ENCODE measurements around the gene HDAC8. TPM values are rescaled to one million over a fixed set of nuclear protein-coding genes. Genes with fewer than 3 reads are reported as not detected.

Gene HDAC8
- total and polyA plus RNA-seq, 8 donors = 13.0 to 61.1 (median 32.9) TPM

- WGBS, 5 donors = 50 to 88% (median 73%) methylated on average over 1 of the region's 1 CpG
- H3K4me1 ChIP-seq = no peaks in the 10 kb centered on the region
- H3K9me3 ChIP-seq = no peaks in the 10 kb centered on the region
- no peaks in the 10 kb centered on the region for H3K36me3 ChIP-seq
- intact Hi-C loops (cut with DNase I; ENCODE audit: low total_unique reads) = no loop called here
- H3K27ac ChIP-seq = no peak overlapping the region
- no peak for DNase-seq
- H3K4me3 ChIP-seq = no peak overlapping the region
- peaks cover 4 to 47% (median 5%) of the 10 kb centered on the region in 3 donors for H3K27me3 ChIP-seq
- TF ChIP-seq EP300 (IDR thresholded peaks at IDR 0.05) (no peak), POLR2A (IDR thresholded peaks at IDR 0.05) (no peak), CTCF (IDR thresholded peaks at IDR 0.05) (no peak), POLR2AphosphoS5 (IDR thresholded peaks at IDR 0.05) (no peak)
These were observed 275.7 kb downstream of the HDAC8 start for GRCh38 chrX:72296991-72297390.

- H3K9me3 ChIP-seq = no peaks in the 10 kb centered on the region
- H3K27me3 ChIP-seq = peaks cover 0 to 37% (median 4%) of the 10 kb centered on the region in 3 donors
- H3K27ac ChIP-seq = no peak overlapping the region
- WGBS, 5 donors = 74 to 91% (median 86%) methylated on average over 5 of the region's 5 CpGs
- H3K4me1 ChIP-seq = no peaks in the 10 kb centered on the region
- no peaks in the 10 kb centered on the region for H3K36me3 ChIP-seq
- no peak for TF ChIP-seq CTCF (IDR thresholded peaks at IDR 0.05)
- intact Hi-C loops (cut with DNase I; ENCODE audit: low total_unique reads) = no loop called here
- H3K4me3 ChIP-seq = no peak overlapping the region
- no peak for DNase-seq
These were observed 276.9 kb downstream of the HDAC8 start for GRCh38 chrX:72295745-72296144.

GRCh38 chrX:72294497-72294896 lies 278.1 kb downstream of the HDAC8 start:
- WGBS, 5 donors = 26 to 49% (median 41%) methylated on average over 1 of the region's 1 CpG
- peaks cover 0 to 30% (median 4%) of the 10 kb centered on the region in 3 donors for H3K27me3 ChIP-seq
- H3K4me3 ChIP-seq = no peak overlapping the region
- H3K4me1 ChIP-seq = no peaks in the 10 kb centered on the region
- H3K27ac ChIP-seq = no peak overlapping the region
- DNase-seq = no peak
- TF ChIP-seq CTCF (IDR thresholded peaks at IDR 0.05) = peak in 1 of 7 experiments; percentile 5
- TF ChIP-seq EP300 (IDR thresholded peaks at IDR 0.05) = no peak
- TF ChIP-seq POLR2AphosphoS5 (IDR thresholded peaks at IDR 0.05) = no peak
- TF ChIP-seq POLR2A (IDR thresholded peaks at IDR 0.05) = no peak
- no peaks in the 10 kb centered on the region for H3K9me3 ChIP-seq
- intact Hi-C loops (cut with DNase I; ENCODE audit: low total_unique reads) = no loop called here
- no peaks in the 10 kb centered on the region for H3K36me3 ChIP-seq

DNA sequence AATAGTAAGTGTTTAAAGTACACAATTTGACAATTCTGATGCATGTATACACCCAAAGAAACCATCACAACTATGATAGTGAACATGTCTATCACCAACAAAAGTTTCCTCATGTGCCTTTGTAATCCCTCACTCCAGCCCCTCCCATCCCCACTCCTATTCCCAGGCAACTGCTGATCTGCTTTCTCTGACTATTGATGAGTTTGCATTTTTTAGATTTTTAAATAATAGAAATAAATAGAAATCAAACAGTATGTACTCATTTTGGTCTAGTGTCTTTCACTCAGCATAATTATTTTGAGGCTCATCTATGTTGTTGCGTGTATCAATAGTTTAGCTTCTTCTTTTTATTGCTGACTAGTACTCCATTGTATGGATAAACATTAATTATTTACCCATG lies 290.3 kb downstream of the HDAC8 start:
- Histone ChIP-seq H3K27ac (no peak overlapping the region), H3K9me3 (no peaks in the 10 kb centered on the region), H3K36me3 (no peaks in the 10 kb centered on the region), H3K4me1 (no peaks in the 10 kb centered on the region), H3K4me3 (no peak overlapping the region), H3K27me3 (peaks cover 0 to 3% (median 0%) of the 10 kb centered on the region in 3 donors)
- intact Hi-C loops (cut with DNase I; ENCODE audit: low total_unique reads) = no loop called here
- no peak for DNase-seq
- WGBS, 5 donors = 98 to 100% (median 100%) methylated on average over 1 of the region's 1 CpG
- no peak for TF ChIP-seq POLR2AphosphoS5 (IDR thresholded peaks at IDR 0.05)
- TF ChIP-seq CTCF (IDR thresholded peaks at IDR 0.05) = no peak
- TF ChIP-seq EP300 (IDR thresholded peaks at IDR 0.05) = no peak
- no peak for TF ChIP-seq POLR2A (IDR thresholded peaks at IDR 0.05)

Measured in stomach (tissue), 9 donors.